Nephron (organoid): Measurements from ENCODE around the gene ATP2A2.
"Not testable (repeated sequence)": the region's sequence is repeated elsewhere in the genome, so short reads cannot be mapped to it uniquely, and the experiment has no call there.

Experiments
- H3K27ac Mint-ChIP-seq, 3 experiments: 2 replicates each; pipeline ENCODE4 v1.8.0; 2020; ENCODE audit warnings: mixed read lengths in 3 of 3, mild to moderate bottlenecking in 2 of 3, moderate library complexity in 1 of 3
- H3K27me3 Mint-ChIP-seq: 2 replicates; pipeline ENCODE4 v1.8.0; 2021; ENCODE audit warnings: low read depth, mild to moderate bottlenecking, moderate library complexity, mixed read lengths
- H3K36me3 Mint-ChIP-seq: 2 replicates; pipeline ENCODE4 v1.8.0; 2020; ENCODE audit warnings: low read depth, mixed read lengths
- H3K4me1 Mint-ChIP-seq: 2 replicates; pipeline ENCODE4 v1.8.0; 2020; ENCODE audit warnings: mixed read lengths
- H3K4me3 Mint-ChIP-seq, 3 experiments: 2 replicates each; pipeline ENCODE4 v1.8.0; 2020; ENCODE audit warnings: mild to moderate bottlenecking in 3 of 3, mixed read lengths in 3 of 3, moderate library complexity in 2 of 3
- H3K9me3 Mint-ChIP-seq: 2 replicates; pipeline ENCODE4 v1.8.0; 2020; ENCODE audit warnings: mixed read lengths
- TF ChIP-seq, protein P1 (sequence below), 3 experiments: fragments of 200-600 bp; sonication (generic); IDR thresholded peaks; one replicate each; pipeline ENCODE4 v1.5.0; 2021; ENCODE audit warnings: antibody characterized with exemption in 3 of 3; ENCODE audit not compliant: unreplicated experiment in 3 of 3

ATP2A2 gene

GRCh38 chr12:110335481-110336045, 54.5 kb downstream of the ATP2A2 start:
- Mint-ChIP-seq H3K4me3 (no peak overlapping the region), H3K9me3 (no peaks in the 10 kb centered on the region), H3K27ac (no peak overlapping the region), H3K36me3 (peaks cover 90% of the 10 kb centered on the region), H3K27me3 (no peaks in the 10 kb centered on the region), H3K4me1 (peaks cover 10% of the 10 kb centered on the region)
- TF ChIP-seq, protein P1, sequence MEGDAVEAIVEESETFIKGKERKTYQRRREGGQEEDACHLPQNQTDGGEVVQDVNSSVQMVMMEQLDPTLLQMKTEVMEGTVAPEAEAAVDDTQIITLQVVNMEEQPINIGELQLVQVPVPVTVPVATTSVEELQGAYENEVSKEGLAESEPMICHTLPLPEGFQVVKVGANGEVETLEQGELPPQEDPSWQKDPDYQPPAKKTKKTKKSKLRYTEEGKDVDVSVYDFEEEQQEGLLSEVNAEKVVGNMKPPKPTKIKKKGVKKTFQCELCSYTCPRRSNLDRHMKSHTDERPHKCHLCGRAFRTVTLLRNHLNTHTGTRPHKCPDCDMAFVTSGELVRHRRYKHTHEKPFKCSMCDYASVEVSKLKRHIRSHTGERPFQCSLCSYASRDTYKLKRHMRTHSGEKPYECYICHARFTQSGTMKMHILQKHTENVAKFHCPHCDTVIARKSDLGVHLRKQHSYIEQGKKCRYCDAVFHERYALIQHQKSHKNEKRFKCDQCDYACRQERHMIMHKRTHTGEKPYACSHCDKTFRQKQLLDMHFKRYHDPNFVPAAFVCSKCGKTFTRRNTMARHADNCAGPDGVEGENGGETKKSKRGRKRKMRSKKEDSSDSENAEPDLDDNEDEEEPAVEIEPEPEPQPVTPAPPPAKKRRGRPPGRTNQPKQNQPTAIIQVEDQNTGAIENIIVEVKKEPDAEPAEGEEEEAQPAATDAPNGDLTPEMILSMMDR (IDR thresholded peaks at IDR 0.05; ENCODE audit: unreplicated experiment in 3 of 3), result no peak

- Mint-ChIP-seq H3K4me3 (no peak overlapping the region), H3K4me1 (no peaks in the 10 kb centered on the region), H3K9me3 (no peaks in the 10 kb centered on the region), H3K36me3 (peaks cover 95% of the 10 kb centered on the region), H3K27me3 (no peaks in the 10 kb centered on the region), H3K27ac (no peak overlapping the region)
- TF ChIP-seq, protein P1 (IDR thresholded peaks at IDR 0.05; ENCODE audit: unreplicated experiment in 3 of 3), result no peak
Measured at GRCh38 chr12:110337912-110338710, 57.1 kb downstream of the ATP2A2 start.

DNA sequence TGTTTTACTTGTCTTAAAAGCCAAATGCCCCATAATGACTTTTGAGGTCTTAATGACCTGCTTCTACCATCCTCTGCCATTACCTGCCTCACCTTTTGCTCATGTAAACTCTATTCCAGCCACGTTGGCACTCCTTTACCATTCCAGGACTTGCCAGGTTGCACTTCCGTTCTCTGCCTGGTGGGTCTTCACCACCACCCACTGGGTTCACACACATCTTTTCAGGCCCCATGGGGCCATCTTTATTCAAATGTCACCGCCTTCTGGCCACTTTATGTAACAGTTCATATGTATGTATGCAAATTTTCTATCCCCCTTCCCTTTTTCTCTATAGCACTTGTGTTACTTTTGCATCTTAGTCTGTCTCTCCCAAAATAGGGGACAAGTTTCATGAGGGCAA, 57.7 kb downstream of the ATP2A2 start:
- Mint-ChIP-seq H3K27ac (no peak overlapping the region), H3K27me3 (no peaks in the 10 kb centered on the region), H3K36me3 (peaks cover 95% of the 10 kb centered on the region), H3K4me3 (no peak overlapping the region), H3K9me3 (no peaks in the 10 kb centered on the region), H3K4me1 (no peaks in the 10 kb centered on the region)
- TF ChIP-seq, protein P1 (IDR thresholded peaks at IDR 0.05; ENCODE audit: unreplicated experiment in 3 of 3), result peak in 1 of 3 experiments; percentile 8

DNA sequence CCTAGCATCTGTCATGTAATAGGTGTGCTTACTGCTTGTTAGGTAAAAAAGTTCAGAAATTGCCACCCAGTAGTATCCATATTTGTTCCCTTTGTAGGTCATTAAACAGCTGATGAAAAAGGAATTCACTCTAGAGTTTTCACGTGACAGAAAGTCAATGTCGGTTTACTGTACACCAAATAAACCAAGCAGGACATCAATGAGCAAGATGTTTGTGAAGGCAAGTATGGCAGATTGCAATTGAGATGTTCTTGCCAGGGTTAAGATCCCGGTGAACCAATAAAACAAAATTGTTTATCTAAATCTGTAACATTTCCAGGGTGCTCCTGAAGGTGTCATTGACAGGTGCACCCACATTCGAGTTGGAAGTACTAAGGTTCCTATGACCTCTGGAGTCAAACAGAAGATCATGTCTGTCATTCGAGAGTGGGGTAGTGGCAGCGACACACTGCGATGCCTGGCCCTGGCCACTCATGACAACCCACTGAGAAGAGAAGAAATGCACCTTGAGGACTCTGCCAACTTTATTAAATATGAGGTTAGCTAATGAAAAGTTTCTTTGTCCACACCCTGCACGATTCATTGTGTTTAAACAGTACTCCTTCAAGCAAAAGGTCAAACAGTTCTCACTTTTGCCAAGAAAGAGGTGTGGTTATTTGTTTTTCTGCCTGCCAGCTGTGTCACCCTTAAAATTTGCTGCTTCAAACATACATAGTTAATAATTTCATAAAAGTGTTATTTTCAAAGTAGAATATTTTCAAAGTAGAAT, 58.3 kb downstream of the ATP2A2 start:
- Mint-ChIP-seq H3K36me3 (peaks cover 95% of the 10 kb centered on the region), H3K9me3 (no peaks in the 10 kb centered on the region), H3K27me3 (no peaks in the 10 kb centered on the region), H3K4me3 (no peak overlapping the region), H3K4me1 (no peaks in the 10 kb centered on the region), H3K27ac (no peak overlapping the region)
- TF ChIP-seq, protein P1 (IDR thresholded peaks at IDR 0.05; ENCODE audit: unreplicated experiment in 3 of 3), result no peak

- not testable (repeated sequence) for H3K27ac Mint-ChIP-seq, H3K27me3 Mint-ChIP-seq, H3K4me1 Mint-ChIP-seq, H3K9me3 Mint-ChIP-seq, H3K4me3 Mint-ChIP-seq
- peaks cover 95% of the 10 kb centered on the region for H3K36me3 Mint-ChIP-seq
Measured at GRCh38 chr12:110340261-110340660, 59.2 kb downstream of the ATP2A2 start.

DNA sequence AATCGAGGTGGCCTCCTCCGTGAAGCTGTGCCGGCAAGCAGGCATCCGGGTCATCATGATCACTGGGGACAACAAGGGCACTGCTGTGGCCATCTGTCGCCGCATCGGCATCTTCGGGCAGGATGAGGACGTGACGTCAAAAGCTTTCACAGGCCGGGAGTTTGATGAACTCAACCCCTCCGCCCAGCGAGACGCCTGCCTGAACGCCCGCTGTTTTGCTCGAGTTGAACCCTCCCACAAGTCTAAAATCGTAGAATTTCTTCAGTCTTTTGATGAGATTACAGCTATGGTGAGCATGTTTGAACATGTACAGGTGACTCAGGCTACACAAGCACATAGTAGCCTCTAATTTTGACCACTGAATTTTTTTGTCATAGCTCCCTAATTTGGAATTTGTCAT, 59.7 kb downstream of the ATP2A2 start:
- Mint-ChIP-seq H3K27ac (no peak overlapping the region), H3K9me3 (no peaks in the 10 kb centered on the region), H3K4me1 (no peaks in the 10 kb centered on the region), H3K4me3 (no peak overlapping the region), H3K36me3 (peaks cover 92% of the 10 kb centered on the region), H3K27me3 (no peaks in the 10 kb centered on the region)
- TF ChIP-seq, protein P1 (IDR thresholded peaks at IDR 0.05; ENCODE audit: unreplicated experiment in 3 of 3), result no peak
